ENCODE measurements around the gene BRAT1.
"Not testable (repeated sequence)": the region's sequence is repeated elsewhere in the genome, so short reads cannot be mapped to it uniquely, and the experiment has no call there.

BRAT1 gene

DNA sequence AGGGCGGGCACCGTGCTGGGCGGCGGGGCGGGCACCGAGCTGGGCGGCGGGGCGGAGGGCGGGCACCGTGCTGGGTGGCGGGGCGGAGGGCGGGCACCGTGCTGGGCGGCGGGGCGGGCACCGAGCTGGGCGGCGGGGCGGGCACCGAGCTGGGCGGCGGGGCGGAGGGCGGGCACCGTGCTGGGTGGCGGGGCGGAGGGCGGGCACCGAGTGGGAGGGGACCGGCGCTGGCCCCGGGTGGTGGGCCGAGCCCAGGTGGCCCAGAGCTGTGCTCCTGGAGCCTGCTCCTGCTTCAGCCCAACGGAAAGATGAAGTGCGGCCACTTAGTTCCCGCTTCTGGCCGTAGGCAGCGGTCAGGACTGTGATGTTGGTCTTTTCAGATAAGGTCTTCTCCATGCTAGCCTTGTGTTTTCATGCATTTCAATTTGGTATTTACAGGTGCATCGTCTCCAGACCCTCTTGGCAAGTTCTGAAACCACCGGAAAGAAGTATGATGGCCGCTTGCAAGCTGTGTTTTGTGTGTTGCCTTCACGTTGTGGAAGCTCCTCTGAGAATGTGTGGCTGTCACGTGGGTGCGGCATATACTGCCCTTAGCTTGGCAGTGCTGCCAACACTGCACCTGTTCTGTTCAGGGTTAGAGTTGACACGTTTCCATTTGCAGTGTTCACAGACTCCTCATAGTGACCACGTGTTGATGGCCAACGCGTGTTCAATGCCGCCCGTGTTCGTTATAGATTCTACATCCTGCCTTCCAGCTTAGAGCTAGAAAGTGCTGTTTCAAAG lies 28.7 kb upstream of the BRAT1 start:
- no peak for DNase-seq (ENCODE audit: low read depth)

DNA sequence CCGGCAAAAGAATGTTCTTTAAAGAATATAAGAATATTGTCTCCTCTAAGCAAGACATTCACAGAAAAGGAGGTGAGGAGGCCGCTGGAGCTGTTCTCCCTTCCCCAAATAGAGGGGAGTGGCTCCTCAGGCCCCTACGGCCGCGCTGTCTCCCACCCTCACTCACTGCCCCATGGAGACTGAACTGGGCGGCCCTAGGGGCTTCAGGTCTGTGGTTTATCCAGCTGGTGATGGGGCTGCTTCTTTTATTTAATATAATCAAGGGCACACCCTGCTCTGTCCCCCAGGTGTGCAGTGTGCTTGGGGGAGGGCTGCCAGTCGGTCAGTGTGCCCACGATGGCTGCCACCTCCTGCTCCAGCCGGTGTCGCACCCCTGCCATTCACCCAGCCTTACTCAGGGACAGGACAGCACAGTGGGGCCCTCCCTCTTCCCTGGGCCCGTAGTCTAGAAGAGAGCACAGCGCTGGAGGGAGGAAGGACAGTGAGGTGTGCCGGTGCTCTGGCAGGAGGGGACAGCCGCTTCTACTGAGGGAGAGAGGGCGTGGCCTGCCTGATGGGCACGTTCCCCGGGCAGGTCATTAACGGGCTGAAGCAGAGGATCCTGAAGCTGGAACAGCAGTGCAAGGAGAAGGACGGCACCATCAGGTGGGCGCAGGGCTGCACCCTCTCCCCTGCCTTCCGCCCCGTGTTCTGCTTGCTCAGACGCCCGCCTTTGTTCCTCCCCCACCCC lies 26.8 kb upstream of the BRAT1 start:
- no peak for DNase-seq (ENCODE audit: low read depth)

DNA sequence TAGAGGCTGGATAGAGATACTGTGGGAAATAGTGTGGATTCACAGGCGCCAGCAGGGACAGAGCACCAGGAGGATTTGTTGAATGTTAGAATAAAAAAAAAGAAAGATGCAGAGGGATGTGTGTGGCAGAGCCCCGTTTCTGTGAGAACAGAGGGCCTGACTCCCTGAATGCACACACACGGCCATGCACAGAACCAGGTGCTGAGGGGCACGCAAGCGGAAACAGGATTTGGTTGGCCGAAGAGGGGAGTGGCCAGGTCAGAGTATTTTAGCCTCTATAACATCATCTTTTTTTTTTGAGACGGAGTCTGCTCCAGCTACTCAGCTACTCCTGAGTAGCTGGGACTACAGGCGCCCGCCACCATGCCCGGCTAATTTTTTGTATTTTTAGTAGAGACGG lies 25.3 kb upstream of the BRAT1 start:
- DNase-seq (ENCODE audit: low read depth), result no peak

DNA sequence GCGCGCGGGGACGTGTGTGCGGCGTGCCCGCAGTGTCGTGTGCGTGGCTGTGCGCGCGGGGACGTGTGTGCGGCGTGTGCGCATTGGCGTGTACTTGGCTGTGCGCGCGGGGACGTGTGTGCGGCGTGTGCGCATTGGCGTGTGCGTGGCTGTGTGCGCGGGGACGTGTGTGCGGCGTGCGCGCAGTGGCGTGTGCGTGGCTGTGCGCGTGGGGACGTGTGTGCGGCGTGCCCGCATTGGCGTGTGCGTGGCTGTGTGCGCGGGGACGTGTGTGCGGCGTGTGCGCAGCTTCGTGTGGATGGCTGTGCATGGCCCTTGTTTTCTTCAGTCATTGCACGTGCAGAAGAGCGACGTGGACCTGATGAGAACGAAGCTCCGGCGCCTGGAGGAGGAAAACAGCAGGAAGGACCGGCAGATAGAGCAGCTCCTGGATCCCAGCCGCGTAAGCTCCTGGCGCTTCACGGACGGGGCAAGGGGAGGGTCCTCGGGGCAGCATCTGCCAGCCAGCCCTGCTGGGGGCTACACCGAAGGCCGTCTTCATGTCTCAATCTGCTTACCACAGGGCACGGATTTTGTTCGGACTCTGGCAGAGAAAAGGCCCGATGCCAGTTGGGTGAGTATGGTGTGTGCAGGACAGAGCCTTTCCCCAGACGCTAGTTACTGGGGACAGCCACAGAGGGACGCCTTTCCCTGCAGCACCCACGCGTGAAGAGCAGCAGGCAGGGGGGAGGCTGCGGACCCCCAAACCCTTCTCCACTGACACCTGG lies 22.8 kb upstream of the BRAT1 start:
- no peak for DNase-seq (ENCODE audit: low read depth)

DNA sequence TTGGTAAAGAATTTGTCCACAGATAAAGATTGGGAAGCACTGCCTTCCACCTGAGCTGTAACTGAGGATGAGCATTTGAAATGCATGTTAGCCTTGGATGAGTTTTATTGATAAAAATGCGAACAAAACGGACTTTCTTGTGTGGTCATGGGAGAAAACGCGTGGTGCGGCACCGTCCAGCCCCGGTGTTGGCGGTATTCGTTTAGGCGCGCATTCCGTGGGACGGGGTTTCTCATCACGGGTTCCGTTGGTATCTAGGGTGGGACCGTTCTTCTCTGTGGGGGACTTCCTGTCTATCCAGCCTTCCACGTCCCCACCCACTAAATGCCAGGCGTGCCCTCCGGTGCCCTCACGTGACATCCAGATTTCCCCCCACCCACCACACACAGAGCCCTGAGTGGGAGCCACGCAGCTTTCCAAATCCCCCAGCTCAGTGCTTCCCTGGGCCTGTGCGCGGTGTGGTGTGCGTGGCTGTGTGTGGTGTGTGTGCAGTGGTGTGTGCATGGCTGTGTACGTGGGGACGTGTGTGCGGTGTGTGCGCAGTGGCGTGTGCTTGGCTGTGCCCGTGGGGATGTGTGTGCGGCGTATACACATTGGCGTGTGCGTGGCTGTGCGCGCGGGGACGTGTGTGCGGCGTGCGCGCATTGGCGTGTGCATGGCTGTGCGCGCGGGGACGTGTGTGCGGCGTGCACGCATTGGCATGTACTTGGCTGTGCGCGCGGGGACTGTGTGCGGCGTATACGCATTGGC lies 21.6 kb upstream of the BRAT1 start:
- no peak for DNase-seq (ENCODE audit: low read depth)

DNA sequence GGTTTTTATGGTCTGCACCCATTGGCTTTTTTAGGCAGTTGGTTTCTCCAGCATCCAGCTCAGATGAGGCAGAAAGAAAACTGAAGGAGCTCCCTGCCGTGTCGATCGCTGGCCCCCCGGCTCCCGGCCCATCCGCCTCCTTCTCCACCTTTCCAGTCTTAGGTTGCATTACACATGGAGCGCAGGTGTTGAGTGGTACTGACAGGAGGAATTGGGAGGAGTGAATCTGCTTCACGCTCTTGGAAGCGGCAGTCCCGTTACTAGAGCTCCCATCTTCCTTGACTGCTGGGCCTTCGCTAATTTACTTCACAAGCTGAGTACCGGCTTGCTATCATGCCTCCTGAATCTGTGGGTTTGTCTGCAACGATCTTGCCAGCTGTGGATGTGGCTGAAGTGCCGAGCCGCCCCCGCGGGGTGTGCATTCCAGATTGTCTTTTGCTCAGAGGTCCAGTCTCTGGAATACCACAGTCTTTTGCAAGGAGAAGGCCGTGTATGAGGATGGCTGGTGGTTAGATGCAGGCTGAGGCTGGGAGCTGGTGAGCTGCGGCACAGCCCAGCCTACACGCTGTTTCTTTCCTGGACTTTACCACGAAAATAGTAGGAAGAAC lies 20.5 kb upstream of the BRAT1 start:
- DNase-seq (ENCODE audit: low read depth), result no peak

DNA sequence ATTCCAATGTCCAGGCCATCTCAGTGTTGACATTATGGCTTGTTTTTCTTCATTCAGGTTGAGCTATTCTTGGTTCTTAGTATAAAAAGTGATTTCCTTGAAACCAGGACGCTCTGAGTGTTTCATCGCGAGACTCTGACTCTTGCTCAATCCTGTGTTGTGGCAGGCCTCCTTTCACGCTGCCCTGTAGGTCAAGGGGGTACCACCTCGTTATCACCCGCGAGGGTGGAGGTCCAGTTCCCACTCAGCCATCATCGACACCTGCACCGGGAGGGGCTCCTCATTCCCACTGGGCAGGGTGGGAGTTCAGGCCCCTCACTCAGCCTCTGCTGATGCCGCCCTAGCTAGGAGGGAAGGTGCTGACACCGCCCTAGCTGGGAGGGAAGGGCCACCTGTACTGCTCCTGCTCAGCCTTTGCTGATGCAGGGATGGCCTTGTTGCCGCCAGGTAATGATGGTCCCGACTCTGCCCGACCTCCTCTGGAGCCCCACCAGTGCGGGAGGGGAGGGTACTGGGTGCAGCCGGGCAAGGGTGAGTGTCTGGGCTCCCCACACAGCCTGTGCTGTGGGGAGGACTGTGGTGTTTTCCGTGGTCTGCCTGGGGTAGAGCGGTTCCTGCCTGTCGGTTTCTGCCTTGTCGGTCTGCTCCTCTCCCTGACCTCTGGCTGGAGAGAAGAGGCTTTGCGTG lies 19.9 kb upstream of the BRAT1 start:
- DNase-seq (ENCODE audit: low read depth), result no peak

DNA sequence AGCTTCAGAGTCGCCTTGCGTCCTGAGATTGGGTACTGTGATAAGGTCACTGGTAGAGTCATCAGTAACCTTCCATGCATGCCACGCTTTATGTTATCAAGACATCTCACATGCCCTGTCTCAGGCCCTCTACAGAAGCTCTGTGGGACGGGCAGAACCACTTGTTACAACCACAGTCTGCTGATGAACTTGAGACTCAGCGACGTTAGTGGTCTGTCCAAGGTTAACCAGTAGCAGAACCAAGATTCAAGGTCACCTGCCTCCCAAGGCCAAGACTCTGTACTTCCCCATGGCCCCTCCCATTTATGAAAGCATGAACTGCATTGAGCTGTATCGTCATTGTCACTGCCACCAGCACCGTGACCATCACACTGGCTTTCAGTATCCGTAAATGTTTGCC lies 18.4 kb upstream of the BRAT1 start:
- DNase-seq (ENCODE audit: low read depth), result no peak

DNA sequence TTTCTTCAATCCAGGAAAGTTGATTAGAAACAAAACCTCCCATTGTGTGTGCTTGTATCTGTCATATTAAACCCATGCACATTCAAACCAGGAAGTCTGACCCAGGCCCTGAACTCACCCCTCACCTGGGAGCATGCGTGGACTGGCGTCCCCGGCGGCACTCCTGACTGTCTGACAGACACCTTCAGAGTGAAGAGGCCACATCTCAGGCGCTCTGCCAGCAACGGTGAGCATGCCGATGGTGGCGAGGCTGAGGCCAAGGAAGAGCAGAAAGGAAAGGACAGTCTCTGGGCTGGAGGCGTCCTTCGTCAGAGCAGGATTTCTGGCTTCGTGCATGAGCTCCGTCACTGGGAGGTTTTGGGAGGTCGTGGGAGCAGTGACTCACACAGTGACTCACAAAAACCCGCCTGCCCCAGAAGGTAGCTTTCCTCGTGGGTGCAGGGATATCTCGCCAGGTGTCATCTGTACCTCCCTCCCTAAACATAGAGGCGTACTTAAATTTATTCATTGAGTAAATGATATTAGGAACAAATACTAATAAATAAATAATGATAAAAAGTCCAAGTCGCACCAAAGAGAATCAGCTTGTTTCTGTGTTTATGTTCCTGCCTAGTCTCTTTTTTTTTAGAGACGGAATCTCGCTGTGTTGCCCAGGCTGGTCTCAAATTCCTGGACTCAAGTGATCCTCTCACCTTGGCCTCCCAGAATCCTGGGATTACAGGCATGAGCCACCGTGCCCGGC lies 16.9 kb upstream of the BRAT1 start:
- no peak for DNase-seq (ENCODE audit: low read depth)

DNA sequence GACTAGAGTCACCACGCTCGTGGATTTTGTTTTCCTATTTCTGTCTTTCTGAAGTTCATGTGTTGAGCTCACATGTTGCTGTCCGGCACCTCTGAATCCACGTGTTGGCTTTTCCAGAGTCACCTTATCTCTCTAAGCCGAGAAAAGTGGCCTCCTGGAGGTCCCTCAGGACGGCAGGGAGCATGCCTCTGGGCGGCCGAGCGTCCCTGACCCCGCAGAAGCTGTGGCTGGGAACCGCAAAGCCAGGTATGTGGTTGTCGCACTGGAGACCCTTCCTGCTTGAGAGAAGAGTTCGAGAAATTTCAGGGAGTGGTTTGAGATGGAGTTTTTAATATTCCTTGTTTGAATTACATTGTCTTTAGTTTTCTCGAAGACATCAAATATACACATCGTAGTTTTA lies 16.1 kb upstream of the BRAT1 start:
- DNase-seq (ENCODE audit: low read depth), result no peak

DNA sequence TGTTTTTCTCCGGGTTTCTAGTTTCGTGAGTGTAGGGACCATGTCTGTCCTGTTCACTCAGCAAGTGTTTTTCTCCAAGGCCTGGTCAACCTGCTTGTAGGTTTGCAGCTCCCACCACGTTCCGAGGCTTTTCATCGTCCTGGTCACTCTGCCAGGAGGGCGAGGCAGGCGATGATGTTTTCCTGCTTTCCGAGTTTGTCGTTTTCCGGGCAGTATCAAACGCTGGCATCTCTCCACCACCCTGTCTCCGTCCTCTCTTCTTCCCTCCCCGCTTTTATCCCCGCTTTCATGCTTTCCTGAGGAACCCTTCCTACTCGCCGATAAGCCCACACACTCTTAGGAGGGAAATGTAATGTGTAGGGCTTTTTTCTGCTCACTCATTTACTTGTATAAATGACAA lies 14.7 kb upstream of the BRAT1 start:
- no peak for DNase-seq (ENCODE audit: low read depth)

DNA sequence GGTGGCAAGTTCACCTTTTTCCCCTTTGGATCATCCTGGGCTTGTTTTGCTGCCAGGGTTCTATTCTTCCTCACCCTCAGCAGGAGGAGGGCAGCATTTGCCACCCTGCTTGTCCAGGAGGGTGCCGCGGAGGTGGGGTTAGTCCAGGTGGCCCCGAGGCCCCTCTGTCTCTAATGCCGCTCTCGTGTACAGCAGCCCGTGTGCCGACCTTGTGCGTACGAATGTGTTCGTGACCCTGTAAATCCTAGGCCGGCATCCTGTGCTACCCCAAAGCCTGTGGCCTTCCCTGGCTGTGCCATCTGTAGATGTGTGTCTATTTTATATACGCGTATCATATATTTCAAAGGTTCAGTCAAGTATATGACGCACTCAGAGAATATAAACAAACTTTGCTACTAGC lies 14.1 kb upstream of the BRAT1 start:
- no peak for DNase-seq (ENCODE audit: low read depth)

DNA sequence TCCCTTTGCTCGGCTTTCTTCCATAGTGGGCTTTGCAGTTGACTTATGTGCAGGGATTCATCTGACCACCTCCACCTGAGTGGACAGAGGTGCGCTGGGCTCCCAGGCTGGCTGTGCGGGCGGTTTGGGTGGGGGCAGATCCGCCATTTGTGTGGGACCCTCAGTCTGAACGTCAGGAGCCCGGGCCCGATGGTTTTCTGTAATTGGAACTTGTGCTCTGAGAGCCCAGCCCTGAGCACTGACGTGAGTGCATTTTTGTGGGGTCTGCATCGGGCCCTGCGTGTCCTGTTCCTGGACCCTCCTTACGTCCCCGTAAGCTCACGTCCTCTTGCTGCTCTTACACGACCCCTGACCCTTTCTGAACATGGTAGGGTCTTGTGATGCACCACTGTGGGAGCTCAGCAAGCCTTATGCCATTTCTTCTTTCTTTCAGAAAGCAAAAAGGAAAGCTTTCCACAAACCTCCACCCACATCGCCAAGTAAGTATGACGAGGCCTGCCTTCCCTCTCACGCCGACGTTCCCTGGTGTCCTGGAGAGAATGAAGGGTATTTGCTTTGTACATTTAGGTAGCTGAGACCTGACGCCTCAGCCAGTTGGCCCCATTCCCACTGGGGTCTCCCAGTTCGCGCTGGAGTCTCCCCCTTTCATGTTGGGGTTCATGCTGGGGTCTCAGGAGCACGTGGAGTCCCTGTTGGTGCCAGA lies 13.3 kb upstream of the BRAT1 start:
- DNase-seq (ENCODE audit: low read depth), result no peak

DNA sequence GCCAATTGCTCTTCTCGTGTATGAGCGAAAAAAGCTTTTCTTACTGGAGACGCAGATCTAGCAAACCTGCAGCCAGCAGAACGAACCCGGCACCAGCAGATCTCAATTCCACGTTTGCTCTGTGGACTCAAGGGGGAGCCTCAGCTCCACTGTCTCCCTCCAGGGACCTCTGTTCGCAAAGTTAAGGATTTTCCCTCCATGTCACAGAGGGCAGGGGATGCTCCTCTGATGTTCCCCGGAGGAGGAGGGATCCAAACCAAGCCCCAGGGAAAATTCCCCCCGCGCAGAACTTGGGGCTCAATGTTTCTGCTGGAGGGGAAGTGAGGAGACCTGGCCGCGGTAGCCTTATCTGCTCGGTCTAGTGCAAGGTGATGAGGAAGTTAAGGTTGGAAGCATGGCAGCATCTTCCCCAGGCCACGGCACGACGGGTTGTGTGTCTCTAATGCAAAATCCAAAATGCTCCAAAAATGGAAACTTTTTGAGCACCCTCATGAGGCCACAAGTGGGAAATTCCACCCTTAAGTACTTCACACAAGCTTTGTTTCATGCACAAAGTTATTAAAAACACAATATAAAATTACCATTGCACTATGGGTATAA lies 12.5 kb upstream of the BRAT1 start:
- DNase-seq (ENCODE audit: low read depth), result no peak

DNA sequence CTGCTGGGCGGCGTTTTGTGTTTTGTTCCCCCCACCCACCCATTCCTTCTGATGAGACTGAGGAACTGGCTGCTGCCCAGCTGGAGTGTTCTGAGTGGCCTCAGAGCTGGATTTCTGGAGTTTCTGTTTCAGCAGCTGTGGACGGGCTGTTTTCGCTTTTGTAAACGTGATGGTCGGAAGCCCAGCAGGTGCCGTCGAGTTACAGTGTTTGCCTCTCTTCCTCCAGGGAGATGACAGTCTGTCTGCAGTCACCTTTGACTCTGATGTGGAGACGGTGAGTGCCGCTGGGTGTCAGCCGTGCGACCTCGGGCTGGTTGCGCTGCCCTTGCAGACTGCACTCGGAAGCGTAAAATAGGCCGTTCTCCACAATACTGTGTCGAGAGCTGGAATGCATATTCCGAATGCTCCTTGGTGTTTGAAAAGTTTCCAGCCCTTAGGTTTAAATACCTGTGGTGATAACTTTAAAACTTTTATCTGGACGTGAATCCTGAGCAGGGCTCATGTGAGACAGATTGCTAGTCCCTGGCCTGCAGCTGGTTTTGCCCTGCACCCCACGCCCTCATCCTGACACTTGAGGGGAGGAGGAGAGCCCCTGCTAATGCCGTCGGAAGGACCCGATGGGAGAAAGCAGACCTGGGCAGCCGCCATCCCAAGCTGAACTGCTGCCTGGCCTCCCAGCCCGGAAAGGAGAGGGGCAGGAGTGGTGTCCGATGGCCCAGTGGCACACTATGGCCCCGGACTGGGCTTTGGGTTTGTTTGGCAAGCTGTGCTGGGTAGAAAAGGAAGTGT lies 11.8 kb upstream of the BRAT1 start:
- no peak for DNase-seq (ENCODE audit: low read depth)

DNA sequence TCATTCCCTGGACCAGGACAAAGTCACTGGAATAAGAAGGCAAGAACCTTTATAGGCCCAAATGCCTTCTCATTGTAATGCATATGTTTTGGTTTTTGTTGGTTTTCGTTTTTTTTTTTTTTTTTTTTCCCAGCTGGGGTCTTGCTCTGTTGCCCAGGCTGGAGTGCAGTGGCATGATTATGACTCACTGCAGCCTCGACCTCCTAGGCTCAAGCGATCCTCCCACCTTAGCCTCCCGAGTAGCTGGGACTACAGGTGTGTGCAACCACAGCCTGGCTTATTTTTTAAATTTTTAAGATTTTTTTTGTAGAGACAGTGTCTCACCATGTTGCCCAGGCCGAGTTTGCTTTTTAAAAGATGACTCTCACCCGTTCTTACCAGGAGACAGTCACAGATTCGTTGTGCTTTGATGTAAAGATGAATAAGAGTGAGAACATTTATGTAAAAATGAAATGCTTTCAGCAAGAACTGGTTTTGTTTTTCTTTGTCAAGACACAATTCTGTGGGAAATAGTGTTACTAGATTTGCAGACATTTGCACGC lies 11.1 kb upstream of the BRAT1 start:
- DNase-seq (ENCODE audit: low read depth), result no peak

DNA sequence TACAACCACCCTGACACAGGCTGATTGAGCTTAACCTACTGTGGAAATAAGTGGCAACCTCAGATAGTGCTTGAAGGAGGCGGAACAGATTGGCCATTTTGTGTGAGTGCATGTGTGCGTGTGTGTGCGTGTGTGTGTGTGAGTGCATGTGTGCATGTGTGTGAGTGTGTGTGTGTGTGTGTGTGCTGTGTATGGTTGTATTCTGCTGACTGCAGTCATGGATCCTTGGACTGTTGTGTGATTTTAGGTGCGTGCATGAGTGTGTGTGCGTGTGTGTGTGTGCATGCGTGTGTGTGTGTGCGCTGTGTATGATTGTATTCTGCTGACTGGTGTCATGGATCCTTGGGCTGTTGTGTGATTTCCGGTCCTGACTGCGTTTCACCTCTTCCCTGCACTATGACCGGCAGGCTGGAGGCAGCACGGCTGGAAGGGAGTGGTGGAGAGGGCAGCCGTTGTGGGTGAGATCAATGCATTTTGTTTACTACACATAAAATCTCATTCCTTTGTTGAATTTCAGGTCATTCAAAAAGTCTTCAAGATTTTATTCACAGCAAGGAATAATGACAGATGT lies 9.7 kb upstream of the BRAT1 start:
- DNase-seq (ENCODE audit: low read depth), result no peak

DNA sequence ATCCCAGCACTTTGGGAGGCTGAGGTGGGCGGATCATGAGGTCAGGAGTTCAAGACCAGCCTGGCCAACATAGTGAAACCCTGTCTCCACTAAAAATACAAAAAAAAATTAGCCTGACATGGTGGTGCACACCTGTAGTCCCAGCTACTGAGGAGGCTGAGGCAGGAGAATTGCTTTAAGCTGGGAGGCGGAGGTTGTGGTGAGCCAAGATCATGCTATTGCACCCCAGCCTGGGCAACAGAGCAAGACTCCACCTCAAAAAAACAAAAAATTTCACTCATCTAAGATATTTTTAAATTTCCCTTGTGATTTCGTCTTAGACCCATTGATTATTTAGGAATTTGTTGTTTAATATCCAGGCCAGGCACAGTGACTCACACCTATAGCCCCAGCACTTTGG lies 8.6 kb upstream of the BRAT1 start:
- not testable (repeated sequence) for DNase-seq (ENCODE audit: low read depth)

Measured in CMK (cell line).